PFSK-1 (cell line): Measurements from ENCODE around the gene CABLES1.

Experiments
- FOXP2 ChIP-seq: optimal IDR thresholded peaks from 2 replicates; pipeline ENCODE3; 2011; ENCODE audit warnings: borderline replicate concordance, control low read depth, inconsistent platforms; ENCODE audit not compliant: insufficient read depth; ENCODE audit errors: extremely low read length, extremely low read depth
- POLR2AphosphoS5 ChIP-seq: IDR thresholded peaks from 2 replicates; pipeline ENCODE4 v1.6.1; 2012; ENCODE audit warnings: low read depth, mild to moderate bottlenecking, control low read depth, low read length, moderate library complexity
- SIN3A ChIP-seq: IDR thresholded peaks from 2 replicates; pipeline ENCODE4 v1.6.1; 2012; ENCODE audit warnings: mild to moderate bottlenecking, low read length, moderate library complexity, borderline replicate concordance; ENCODE audit not compliant: insufficient read depth
- TAF1 ChIP-seq: IDR thresholded peaks from 2 replicates; pipeline ENCODE4 v1.6.1; 2012; ENCODE audit warnings: low read length, control low read depth, borderline replicate concordance; ENCODE audit not compliant: insufficient read depth
- TF ChIP-seq, protein P1 (sequence below), 2 experiments: IDR thresholded peaks; 2 replicates each; pipeline versions ENCODE4 v1.6.1 to v1.8.0; 2011 to 2012; ENCODE audit warnings: low read depth in 2 of 2, low read length in 2 of 2, control low read depth in 1 of 2, inconsistent platforms in 1 of 2, mild to moderate bottlenecking in 1 of 2, moderate library complexity in 1 of 2; ENCODE audit not compliant: insufficient read depth in 1 of 2

CABLES1 gene

GRCh38 chr18:23248826-23249225 lies 113.5 kb downstream of the CABLES1 start:
- TF ChIP-seq POLR2AphosphoS5 = no peak
- TF ChIP-seq FOXP2 = no peak
- TF ChIP-seq TAF1 = no peak
- TF ChIP-seq, protein P1, sequence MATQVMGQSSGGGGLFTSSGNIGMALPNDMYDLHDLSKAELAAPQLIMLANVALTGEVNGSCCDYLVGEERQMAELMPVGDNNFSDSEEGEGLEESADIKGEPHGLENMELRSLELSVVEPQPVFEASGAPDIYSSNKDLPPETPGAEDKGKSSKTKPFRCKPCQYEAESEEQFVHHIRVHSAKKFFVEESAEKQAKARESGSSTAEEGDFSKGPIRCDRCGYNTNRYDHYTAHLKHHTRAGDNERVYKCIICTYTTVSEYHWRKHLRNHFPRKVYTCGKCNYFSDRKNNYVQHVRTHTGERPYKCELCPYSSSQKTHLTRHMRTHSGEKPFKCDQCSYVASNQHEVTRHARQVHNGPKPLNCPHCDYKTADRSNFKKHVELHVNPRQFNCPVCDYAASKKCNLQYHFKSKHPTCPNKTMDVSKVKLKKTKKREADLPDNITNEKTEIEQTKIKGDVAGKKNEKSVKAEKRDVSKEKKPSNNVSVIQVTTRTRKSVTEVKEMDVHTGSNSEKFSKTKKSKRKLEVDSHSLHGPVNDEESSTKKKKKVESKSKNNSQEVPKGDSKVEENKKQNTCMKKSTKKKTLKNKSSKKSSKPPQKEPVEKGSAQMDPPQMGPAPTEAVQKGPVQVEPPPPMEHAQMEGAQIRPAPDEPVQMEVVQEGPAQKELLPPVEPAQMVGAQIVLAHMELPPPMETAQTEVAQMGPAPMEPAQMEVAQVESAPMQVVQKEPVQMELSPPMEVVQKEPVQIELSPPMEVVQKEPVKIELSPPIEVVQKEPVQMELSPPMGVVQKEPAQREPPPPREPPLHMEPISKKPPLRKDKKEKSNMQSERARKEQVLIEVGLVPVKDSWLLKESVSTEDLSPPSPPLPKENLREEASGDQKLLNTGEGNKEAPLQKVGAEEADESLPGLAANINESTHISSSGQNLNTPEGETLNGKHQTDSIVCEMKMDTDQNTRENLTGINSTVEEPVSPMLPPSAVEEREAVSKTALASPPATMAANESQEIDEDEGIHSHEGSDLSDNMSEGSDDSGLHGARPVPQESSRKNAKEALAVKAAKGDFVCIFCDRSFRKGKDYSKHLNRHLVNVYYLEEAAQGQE (IDR thresholded peaks at IDR 0.05; ENCODE audit: insufficient read depth in 1 of 2, low read depth in 2 of 2, low read length in 2 of 2) = no peak
- no peak for TF ChIP-seq SIN3A

GRCh38 chr18:23249348-23249747 lies 114.1 kb downstream of the CABLES1 start:
- TF ChIP-seq FOXP2 (no peak), SIN3A (no peak), TAF1 (no peak), POLR2AphosphoS5 (no peak)
- TF ChIP-seq, protein P1 (IDR thresholded peaks at IDR 0.05; ENCODE audit: insufficient read depth in 1 of 2, low read depth in 2 of 2, low read length in 2 of 2) = no peak

DNA sequence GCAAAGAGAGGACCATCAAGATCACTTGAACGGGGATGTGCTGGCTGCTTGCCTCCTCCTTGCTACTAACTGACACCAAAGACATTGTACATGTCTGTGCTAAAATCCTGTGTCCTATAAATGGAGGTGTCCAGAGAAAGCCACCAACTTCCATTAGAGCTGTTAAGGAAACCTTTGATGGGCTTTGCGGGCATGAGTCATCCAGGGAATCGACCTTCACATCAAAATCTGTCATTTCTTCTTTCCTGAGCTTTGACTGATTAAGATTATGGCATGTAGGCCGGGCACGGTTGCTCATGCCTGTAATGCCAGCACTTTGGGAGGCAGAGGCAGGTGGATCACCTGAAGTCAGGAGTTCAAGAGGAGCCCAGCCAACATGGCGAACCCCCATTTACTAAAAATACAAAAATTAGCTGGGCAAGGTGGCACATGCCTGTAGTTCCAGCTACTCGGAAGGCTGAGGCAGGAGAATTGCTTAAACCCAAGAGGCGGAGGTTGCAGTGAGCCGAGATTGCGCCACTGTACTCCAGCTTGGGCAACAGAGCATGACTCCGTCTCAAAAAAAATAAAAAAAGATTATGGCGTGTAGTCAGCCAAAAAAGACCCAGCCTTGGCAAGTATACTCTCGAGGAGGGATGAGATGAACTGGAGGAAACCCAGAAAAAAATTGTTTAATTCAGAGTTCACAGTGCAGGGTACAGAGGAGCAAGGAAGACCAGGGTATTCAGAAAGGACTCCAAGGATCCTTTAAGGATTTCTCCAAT lies 115.8 kb downstream of the CABLES1 start:
- TF ChIP-seq, protein P1 (IDR thresholded peaks at IDR 0.05; ENCODE audit: insufficient read depth in 1 of 2, low read depth in 2 of 2, low read length in 2 of 2) = no peak
- TF ChIP-seq FOXP2 (no peak), TAF1 (no peak), SIN3A (no peak)

GRCh38 chr18:23253630-23254029 lies 118.3 kb downstream of the CABLES1 start:
- TF ChIP-seq, protein P1 (IDR thresholded peaks at IDR 0.05; ENCODE audit: insufficient read depth in 1 of 2, low read depth in 2 of 2, low read length in 2 of 2) = no peak
- TF ChIP-seq POLR2AphosphoS5 (no peak), TAF1 (no peak), FOXP2 (no peak), SIN3A (no peak)

DNA sequence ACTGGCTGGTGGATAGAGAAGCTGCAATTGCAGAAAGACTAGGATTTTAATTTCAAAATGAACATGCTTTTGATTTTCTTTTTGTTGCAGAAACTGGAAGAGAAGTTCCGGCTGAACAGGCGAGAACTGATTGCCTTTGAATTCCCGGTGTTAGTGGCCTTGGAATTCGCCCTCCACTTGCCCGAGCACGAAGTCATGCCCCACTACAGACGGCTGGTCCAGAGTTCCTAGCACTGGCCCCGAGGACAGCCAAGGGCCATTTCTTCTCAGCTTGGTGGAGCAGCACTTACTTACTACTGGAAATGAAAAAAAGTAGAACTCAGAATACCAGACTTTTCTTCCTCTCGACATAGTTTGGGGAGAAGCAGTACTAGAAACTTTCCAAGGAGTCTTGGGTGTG lies 121.9 kb downstream of the CABLES1 start:
- TF ChIP-seq TAF1 = no peak
- TF ChIP-seq, protein P1 (IDR thresholded peaks at IDR 0.05; ENCODE audit: insufficient read depth in 1 of 2, low read depth in 2 of 2, low read length in 2 of 2) = no peak
- TF ChIP-seq FOXP2 = no peak
- TF ChIP-seq POLR2AphosphoS5 = no peak
- TF ChIP-seq SIN3A = no peak
